GM23248 (cell line): Measurements from ENCODE around the gene AK9.

Experiments used
- EZH2 ChIP-seq: fragments of 200-600 bp; sonication (generic); IDR thresholded peaks from 2 replicates; pipeline ENCODE4 v1.6.1; 2018; ENCODE audit warnings: antibody characterized with exemption, mild to moderate bottlenecking; ENCODE audit not compliant: insufficient read depth, poor library complexity, severe bottlenecking
- EZH2phosphoT487 ChIP-seq: fragments of 200-600 bp; sonication (generic); IDR thresholded peaks from 2 replicates; pipeline ENCODE4 v1.6.1; 2018; ENCODE audit warnings: antibody characterized with exemption, moderate library complexity, mild to moderate bottlenecking, low read depth; ENCODE audit not compliant: insufficient read depth

- TF ChIP-seq EZH2, result no peak
- TF ChIP-seq EZH2phosphoT487, result no peak
These were observed at the start of gene AK9, which contains the start of gene FIG4 for GRCh38 chr6:109690737-109691621.
